HG02981 (cell line): ENCODE results near the gene ADGRV1.
"Not testable (repeated sequence)": the region's sequence is repeated elsewhere in the genome, so short reads cannot be mapped to it uniquely, and the experiment has no call there.

Source experiments
- ATAC-seq: cut with Tn5 transposase; IDR thresholded peaks from one replicate; pipeline ENCODE4 v1.9.1; 2021; ENCODE audit warnings: mild to moderate bottlenecking, moderate library complexity; ENCODE audit not compliant: unreplicated experiment

Gene ADGRV1

GRCh38 chr5:90897618-90898017 is 339.0 kb downstream of the ADGRV1 start:
- ATAC-seq = no peak

GRCh38 chr5:90898326-90899013 is 339.9 kb downstream of the ADGRV1 start:
- no peak for ATAC-seq

DNA sequence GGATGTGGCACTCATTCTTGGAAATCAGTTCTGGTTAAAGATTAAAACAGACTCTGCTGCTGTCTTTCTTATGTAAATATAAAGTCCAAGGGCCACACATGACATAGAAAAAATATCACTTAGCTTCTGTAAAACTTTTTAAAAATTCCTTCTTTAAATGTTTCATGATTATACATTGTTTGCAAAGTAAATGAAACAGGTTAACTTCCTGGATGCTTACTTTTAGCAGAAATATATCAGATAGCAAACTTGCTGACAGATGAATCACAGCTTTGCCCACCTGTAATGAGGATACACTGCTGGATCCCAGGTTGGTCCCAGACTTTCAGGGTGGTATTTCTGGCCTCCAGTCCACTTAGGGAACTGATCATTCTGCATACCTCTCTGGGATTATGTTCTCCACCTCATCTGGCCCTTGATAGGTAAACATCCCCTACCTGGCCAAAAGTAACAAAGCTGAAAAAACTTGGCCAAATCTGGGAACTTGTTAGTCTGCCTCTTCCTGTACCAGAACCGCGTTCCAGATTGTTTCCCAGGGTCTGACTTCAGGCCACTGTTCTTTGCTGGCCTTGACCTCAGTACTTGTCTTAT is 340.5 kb downstream of the ADGRV1 start:
- ATAC-seq = no peak

DNA sequence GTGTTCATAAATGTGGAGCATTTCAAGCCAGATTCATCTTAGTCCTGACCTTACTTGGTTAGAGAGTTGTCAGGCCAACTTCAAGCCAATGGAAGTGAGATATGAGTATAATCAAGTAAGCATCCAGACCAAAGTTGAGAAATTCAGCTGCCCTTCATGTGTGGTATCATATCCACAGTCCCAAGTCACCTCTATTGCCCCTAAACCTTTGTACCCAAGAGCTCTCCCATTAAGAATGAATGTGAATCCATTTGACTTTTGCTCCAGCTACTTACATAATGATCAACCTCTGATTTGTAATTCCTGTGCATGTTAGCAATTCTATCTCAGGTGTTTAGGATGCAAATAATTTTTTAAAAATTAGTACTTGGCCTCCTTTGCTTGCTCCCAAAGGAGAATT is 342.7 kb downstream of the ADGRV1 start:
- no peak for ATAC-seq

- no peak for ATAC-seq
Measured at GRCh38 chr5:90902170-90902569, 343.6 kb downstream of the ADGRV1 start.

GRCh38 chr5:90902651-90903386 is 344.2 kb downstream of the ADGRV1 start:
- no peak for ATAC-seq

DNA sequence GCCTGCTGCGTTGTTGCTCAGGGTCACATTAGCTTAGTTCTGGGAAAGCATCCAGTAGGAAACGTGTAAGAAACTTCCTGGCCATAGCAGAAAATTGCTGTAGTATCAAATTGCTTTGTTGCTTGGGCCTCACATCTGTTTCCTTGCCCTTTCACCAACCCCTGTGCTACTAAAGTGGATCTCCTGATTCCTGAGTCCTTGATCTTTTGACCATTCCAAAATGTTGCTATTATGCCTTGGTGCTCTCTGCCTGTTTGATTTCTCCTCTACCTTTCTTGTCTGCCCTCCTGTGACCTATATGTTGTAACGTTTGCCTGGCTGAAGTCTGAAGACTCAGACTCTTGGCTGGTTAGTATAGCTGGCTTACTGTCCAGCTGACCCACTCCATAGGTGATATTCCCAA is 350.5 kb downstream of the ADGRV1 start:
- no peak for ATAC-seq

- ATAC-seq = no peak
Measured at GRCh38 chr5:90909940-90910339, 351.3 kb downstream of the ADGRV1 start.

DNA sequence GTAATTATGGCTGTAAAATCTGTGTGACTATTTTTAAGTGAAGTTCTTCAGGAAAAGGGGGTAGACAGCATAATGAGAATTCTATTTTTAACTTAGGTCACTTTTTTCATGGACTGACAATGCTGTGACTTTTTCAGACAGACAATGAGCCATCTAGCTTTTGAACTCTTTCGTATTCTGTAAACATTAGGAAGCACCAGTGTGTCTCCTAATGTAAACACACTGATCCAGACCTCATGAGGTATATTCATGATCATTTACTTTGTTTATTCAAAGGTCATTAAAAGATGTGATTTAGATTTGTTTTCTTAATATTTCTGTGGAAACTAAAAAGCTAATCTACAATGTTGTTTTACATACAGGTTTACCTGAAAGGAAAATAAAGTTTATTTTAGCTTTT is 352.6 kb downstream of the ADGRV1 start:
- no peak for ATAC-seq

DNA sequence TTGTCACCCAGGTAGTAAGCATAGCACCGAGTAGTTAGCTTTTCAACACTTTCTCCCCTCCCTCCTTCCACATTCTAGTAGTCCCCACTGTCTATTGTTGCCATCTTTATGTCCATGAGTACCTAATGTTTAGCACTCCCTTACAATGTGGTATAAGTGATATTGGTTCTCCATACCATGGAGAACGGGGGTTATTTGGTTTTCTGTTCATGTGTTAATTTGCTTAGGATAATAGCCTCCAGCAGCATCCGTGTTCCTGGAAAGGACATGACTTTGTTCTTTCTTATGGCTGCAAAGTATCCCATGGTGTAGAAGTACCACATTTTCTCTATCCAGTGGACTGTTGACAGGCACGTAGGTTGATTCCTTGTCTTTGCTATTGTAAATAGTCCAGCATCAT is 353.9 kb downstream of the ADGRV1 start:
- ATAC-seq = no peak

- ATAC-seq = no peak
Measured at GRCh38 chr5:90915393-90915792, 356.8 kb downstream of the ADGRV1 start.

DNA sequence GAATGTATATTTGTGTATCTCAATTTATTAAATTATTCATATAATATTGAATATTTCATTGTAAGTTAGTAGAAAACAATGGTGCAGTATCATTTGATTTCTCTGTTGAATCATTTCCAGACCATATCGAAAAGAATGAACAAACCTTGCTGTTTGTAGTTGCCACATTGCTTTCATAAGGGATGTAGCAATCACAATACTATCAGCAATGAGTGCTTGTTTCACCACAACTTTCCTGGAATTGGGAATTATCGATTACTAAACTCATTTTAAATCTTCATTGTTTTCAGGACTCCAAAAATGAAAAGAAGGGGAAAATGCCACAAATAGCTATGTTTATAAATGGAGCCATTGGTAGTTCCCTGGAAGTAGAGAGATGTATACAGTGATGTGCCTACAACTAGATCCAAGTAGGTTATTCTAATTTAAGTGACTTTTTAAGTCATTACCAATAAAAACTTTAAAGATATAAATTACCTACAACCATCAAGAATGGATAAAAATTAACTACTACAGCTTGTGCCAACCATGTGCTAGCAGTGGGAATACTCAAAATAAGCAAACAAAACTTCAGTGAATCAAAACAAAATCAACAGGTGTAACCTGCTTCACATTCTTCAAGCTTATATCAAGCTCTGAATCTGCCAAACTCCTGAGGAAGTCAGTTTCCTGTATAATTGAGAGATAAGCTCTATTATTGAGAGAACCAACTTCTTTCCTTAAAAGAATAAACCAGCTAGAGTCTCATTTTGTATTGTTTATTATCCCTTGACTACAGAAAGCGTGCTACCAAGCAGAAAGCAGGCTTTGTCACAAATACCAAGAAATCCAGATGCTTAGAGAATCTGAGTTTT is 358.6 kb downstream of the ADGRV1 start:
- no peak for ATAC-seq

DNA sequence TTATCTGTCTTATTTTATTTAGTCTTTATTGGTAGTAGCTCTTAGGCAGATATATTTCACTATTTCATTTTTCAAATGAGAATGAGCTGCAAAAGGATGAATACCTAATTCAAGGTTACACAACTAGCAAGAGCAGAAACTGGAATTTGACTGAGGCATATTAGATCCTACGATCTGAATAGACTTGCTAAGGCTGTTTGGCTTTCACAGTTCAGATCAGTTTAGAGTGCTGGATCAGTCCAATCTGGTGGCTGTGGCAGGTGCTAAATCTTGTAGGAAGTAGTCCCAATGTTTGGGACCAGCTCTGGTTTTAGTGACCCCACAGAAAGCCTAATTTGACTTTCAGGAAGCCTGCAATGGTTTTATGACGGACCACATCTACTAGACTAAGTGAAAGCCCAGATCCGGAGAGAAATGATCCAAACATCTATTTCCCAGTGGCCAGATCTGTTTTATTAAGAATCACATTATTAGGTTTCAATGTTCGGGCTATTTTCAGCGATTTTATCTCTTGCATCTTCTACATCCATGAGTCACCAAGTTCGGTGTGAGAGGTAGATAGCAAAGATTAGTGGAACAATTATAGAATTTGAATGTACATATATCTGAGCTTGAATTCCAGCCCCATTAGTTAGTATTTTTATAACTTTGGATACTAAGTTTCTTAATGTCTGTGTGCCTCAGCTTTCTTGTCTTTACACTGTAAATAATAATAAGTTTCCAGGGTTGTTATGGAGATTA is 359.5 kb downstream of the ADGRV1 start:
- no peak for ATAC-seq

GRCh38 chr5:90921418-90921973 is 362.9 kb downstream of the ADGRV1 start:
- ATAC-seq = no peak

DNA sequence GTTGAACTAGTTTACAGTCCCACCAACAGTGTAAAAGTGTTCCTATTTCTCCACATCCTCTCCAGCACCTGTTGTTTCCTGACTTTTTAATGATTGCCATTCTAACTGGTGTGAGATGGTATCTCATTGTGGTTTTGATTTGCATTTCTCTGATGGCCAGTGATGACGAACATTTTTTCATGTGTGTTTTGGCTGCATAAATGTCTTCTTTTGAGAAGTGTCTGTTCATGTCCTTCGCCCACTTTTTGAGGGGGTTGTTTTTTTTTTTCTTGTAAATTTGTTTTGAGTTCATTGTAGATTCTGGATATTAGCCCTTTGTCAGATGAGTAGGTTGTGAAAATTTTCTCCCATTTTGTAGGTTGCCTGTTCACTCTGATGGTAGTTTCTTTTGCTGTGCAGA is 365.6 kb downstream of the ADGRV1 start:
- not testable (repeated sequence) for ATAC-seq

GRCh38 chr5:90929013-90929839 is 370.6 kb downstream of the ADGRV1 start:
- ATAC-seq = not testable (repeated sequence)

- ATAC-seq = no peak
Measured at GRCh38 chr5:90930062-90930461, 371.5 kb downstream of the ADGRV1 start.

- ATAC-seq = no peak
Measured at GRCh38 chr5:90930756-90931431, 372.3 kb downstream of the ADGRV1 start.
